Activated CD4-positive, alpha-beta T cell treated with anti-CD3 and anti-CD28 coated beads, Interleukin-2, amount 50 U/mL, for 16 hours (primary cell): ENCODE results near the gene MAGI3.
"Not testable (repeated sequence)": the region's sequence is repeated elsewhere in the genome, so short reads cannot be mapped to it uniquely, and the experiment has no call there.

Source experiments
- DNase-seq: peaks from one replicate; pipeline ENCODE4 v3.0.0-alpha.2; 2020

MAGI3 gene

DNA sequence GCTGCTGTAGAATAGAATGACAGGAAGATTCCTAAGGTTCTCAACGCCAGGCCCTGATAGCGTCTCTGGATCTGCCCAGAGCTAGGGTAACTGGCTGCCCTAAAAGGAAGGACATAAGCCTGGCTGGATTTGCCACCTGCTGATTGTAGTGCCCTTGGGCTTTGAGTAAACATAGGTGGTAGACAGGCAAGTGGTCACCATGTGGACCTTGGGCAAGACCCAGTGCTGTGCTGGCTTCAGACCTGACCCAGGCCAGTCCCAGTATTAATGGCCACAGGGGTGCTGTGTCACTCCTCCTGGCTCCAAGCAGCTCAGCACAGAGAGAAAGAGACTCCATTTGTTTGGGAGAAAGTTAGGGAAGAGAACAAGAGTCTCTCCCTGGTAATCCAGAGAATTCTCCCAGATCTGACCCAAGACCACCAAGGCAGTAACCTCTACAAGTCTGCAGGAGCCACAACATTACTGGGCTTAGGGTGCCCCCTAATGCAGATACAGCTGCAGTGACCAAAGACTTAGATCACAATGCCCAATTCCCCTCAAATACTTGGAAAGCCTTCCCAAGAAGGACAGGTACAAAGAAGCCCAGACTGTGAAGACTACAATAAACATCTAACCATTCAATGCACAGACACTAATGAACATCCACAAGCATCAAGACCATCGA is 324.4 kb downstream of the MAGI3 start:
- DNase-seq, result no peak

GRCh38 chr1:113717506-113717905 is 327.2 kb downstream of the MAGI3 start:
- not testable (repeated sequence) for DNase-seq

DNA sequence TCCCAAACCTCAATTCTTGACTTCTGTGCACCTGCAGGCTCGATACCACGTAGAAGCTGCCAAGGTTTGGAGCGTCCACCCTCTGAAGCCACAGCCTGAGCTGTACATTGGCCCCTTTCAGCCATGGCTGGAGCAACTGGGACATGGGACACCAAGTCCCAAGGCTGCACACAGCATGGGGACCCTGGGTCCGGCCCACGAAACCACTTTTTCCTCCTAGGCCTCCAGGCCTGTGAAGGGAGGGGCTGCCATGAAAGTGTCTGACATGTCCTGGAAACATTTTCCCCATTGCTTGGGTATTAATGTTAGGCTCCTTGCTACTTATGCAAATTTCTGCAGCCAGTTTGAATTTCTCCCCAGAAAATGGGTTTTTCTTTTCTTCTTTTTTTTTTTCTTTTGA is 328.3 kb downstream of the MAGI3 start:
- not testable (repeated sequence) for DNase-seq

DNA sequence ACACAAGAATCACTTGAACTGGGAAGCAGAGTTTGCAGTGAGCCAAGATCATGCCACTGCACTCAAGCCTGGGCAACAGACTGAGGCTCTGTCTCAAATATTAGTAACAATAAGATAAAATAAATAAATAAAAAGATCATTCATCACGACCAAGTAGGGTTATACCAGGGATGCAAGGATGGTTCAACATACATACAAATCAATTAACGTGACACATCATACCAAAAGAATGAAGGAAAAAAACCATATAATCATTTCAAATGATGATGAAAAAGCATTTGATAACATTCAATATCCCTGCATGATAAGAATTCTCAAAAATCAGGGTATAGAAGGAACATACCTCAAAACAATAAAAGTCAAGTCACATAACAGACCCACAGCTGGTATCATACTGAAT is 330.7 kb downstream of the MAGI3 start:
- no peak for DNase-seq

GRCh38 chr1:113732802-113733201 is 342.5 kb downstream of the MAGI3 start:
- no peak for DNase-seq

DNA sequence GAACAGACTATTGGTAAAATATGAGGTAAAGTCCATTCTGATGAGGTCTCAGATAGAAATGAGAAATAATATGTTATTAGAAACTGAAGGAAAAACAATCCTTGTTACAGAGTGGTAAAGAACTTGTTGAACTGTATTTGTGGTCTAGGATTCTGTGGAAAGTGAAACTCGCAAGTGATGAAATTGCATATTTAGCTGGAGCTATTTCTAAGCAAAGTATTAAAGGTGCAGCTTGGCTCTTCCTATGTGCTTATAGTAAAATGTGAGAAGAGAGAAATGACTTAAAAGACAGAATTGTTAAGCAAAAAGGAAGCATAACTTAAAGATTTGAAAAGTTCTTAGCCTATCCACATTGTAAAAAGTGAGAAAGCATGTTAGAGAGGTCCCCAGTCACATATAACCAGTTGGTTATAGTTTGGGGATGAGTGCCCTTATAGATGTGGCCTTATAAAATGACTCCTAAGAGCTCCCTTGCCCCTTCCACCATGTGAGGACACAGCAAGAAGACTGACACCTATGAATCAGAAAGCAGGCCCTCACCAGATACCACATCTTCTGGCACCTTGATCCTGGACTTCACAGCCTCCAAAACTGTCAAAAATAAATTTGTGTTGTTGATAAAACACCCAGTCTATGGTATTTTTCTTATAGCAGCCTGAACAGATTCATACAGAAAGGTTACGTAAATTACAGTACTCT is 344.2 kb downstream of the MAGI3 start:
- DNase-seq, result peak; percentile 20
